Neural cell (in vitro differentiated cells): Measurements from ENCODE around the gene C1QTNF4.

ENCODE experiments used
- CTCF ChIP-seq: fragments of 450-650 bp; IDR thresholded peaks from 2 replicates; pipeline ENCODE4 v1.5.1; 2014; ENCODE audit warnings: antibody characterized with exemption, mild to moderate bottlenecking, moderate library complexity; ENCODE audit not compliant: poor library complexity, severe bottlenecking
- EZH2 ChIP-seq: fragments of 200-600, 300-800 bp; shearing (Covaris generic), sonication (generic); IDR thresholded peaks from 2 replicates; pipeline ENCODE4 v1.6.1; 2014; ENCODE audit warnings: antibody characterized with exemption, low read length, borderline replicate concordance, mild to moderate bottlenecking; ENCODE audit not compliant: insufficient read depth, poor library complexity, severe bottlenecking
- MXI1 ChIP-seq: fragments of 450-650 bp; conservative IDR thresholded peaks from 2 replicates; pipeline ENCODE4 v1.6.1; 2014; ENCODE audit warnings: antibody characterized with exemption, mild to moderate bottlenecking; ENCODE audit not compliant: poor library complexity, severe bottlenecking
- POLR2AphosphoS5 ChIP-seq: IDR thresholded peaks from 2 replicates; pipeline ENCODE4 v1.6.1; 2012
- REST ChIP-seq: IDR thresholded peaks from 2 replicates; pipeline ENCODE4 v1.6.1; 2012; ENCODE audit warnings: borderline replicate concordance

GRCh38 chr11:47558695-47559094 lies 35.5 kb downstream of the C1QTNF4 start:
- TF ChIP-seq CTCF (no peak), REST (no peak), EZH2 (no peak), POLR2AphosphoS5 (no peak), MXI1 (no peak)
